NCI-H1417 (cell line): ENCODE results near the gene POTEM.
"Not testable (repeated sequence)": the region's sequence is repeated elsewhere in the genome, so short reads cannot be mapped to it uniquely, and the experiment has no call there.

Source experiments
- DNase-seq, 3 experiments: peaks; one replicate each; lab custom pipeline; 2025; lab: John Stamatoyannopoulos, UW

Gene POTEM

DNA sequence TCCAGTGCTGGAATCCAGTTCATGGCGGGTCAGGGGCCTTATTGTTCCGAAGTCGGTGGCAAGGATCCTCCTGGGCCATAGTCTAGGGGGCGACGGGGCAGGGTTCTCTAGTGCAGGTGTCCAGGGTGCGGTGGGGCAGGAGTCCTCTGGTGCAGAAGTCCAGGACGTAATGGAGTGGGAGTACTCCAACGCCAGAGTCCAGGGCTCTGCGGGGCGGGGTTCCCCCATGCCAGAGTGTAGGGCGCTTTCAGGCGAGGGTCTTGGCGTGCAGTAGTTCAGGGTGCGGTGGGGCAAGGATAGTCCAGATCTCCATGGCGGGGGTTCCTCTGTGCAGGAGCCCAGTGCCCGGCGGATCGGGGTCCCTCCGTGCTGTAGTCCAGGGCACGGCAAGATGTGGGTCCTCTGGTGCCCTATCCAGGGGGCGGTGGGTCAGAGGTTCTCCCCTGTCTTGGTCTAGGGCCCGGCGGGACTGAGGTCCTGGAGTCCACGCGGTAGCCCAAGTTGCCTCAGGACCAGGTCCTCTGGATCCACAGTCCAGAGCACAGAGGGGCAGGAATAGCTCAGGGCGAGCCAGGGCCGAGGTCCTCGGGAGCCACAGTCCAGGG lies 70.9 kb downstream of the POTEM start:
- DNase-seq: not testable (repeated sequence)

DNA sequence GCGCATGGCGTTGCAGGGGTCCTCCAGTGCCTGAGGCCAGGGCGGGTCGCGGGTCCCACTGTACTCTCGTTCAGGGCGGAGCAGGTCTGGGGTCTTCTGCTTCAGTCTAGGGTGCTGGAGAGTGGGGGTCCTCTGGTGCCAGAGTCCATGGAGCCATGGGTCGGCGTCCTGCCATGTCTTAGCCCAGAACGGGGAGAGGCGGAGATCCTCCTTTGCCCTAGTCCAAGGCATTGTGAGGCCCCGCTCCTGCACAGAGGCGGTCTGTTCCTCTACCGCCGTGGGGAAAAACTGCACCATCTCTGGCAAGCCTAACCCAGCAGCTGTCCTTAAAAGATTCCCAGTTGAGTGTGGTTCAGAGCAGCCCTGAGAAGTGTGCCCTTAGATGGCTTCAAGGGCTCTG lies 71.6 kb downstream of the POTEM start:
- not testable (repeated sequence) for DNase-seq

DNA sequence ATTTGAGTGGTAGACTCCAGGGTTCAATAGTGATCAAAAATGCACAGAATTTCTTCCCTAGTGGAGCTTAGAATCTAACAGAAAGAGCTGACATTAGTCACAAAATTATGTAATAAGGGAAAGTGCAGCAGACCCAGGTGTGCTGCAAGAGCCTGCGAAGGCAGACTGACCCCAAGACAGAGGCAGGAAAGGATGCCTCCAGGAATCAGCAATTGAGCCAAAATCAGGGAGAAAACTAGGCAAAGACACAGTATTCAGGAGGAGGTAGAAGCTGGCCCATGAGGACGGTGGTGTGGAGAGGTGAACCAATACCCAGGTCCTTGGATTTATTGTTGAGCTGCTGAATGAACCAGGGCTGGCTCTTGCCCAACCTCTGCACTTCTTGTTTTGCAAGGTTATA lies 76.2 kb downstream of the POTEM start:
- DNase-seq: not testable (repeated sequence)
